Stimulated activated memory B cell treated with anti-CD40 and anti-IgM and Interleukin-4, amounts not matched to agents 10 μg/mL and 1 μg/mL and 100 μg/mL, for 72 hours (primary cell): Measurements from ENCODE around the gene GBGT1.

Experiments
- ATAC-seq: fragments of 150-1000 bp; cut with Tn5 transposase; 2 replicates; pipeline ENCODE4 v1.10.0; 2021
- H3K27ac Mint-ChIP-seq: one replicate; pipeline ENCODE4 v1.8.0; 2022; ENCODE audit warnings: mild to moderate bottlenecking, mixed read lengths
- H3K27me3 Mint-ChIP-seq: one replicate; pipeline ENCODE4 v1.8.0; 2022; ENCODE audit warnings: mixed read lengths
- H3K36me3 Mint-ChIP-seq: one replicate; pipeline ENCODE4 v1.8.0; 2022; ENCODE audit warnings: mixed read lengths
- H3K4me1 Mint-ChIP-seq: one replicate; pipeline ENCODE4 v1.8.0; 2022; ENCODE audit warnings: mixed read lengths
- H3K4me3 Mint-ChIP-seq: one replicate; pipeline ENCODE4 v1.8.0; 2022; ENCODE audit warnings: mild to moderate bottlenecking, moderate library complexity, mixed read lengths
- H3K9me3 Mint-ChIP-seq: one replicate; pipeline ENCODE4 v1.8.0; 2022; ENCODE audit warnings: mixed read lengths

Gene GBGT1

GRCh38 chr9:133133681-133134387 is 29.9 kb downstream of the GBGT1 start:
- Mint-ChIP-seq H3K9me3 (no peaks in the 10 kb centered on the region), H3K4me1 (peaks cover 63% of the 10 kb centered on the region), H3K27me3 (no peaks in the 10 kb centered on the region), H3K4me3 (peak overlapping the region; percentile 45), H3K36me3 (peaks cover 5% of the 10 kb centered on the region), H3K27ac (peak overlapping the region; percentile 98)
- peak; percentile 98 for ATAC-seq

GRCh38 chr9:133132174-133132573 is 31.5 kb downstream of the GBGT1 start:
- peak overlapping the region; percentile 98 for H3K27ac Mint-ChIP-seq
- H3K4me1 Mint-ChIP-seq = peaks cover 72% of the 10 kb centered on the region
- H3K4me3 Mint-ChIP-seq = no peak overlapping the region
- H3K27me3 Mint-ChIP-seq = no peaks in the 10 kb centered on the region
- no peak for ATAC-seq
- H3K36me3 Mint-ChIP-seq = peaks cover 11% of the 10 kb centered on the region
- no peaks in the 10 kb centered on the region for H3K9me3 Mint-ChIP-seq

GRCh38 chr9:133131506-133131905 is 32.2 kb downstream of the GBGT1 start:
- H3K36me3 Mint-ChIP-seq = peaks cover 11% of the 10 kb centered on the region
- peaks cover 78% of the 10 kb centered on the region for H3K4me1 Mint-ChIP-seq
- H3K9me3 Mint-ChIP-seq = no peaks in the 10 kb centered on the region
- peak overlapping the region; percentile 41 for H3K4me3 Mint-ChIP-seq
- peak overlapping the region; percentile 98 for H3K27ac Mint-ChIP-seq
- no peaks in the 10 kb centered on the region for H3K27me3 Mint-ChIP-seq
- ATAC-seq = no peak

- H3K4me1 Mint-ChIP-seq = peaks cover 80% of the 10 kb centered on the region
- peak overlapping the region; percentile 82 for H3K4me3 Mint-ChIP-seq
- ATAC-seq = peak; percentile 76
- H3K36me3 Mint-ChIP-seq = peaks cover 6% of the 10 kb centered on the region
- H3K9me3 Mint-ChIP-seq = no peaks in the 10 kb centered on the region
- H3K27ac Mint-ChIP-seq = peak overlapping the region; percentile 98
- no peaks in the 10 kb centered on the region for H3K27me3 Mint-ChIP-seq
Observed at GRCh38 chr9:133130685-133131244, 32.9 kb downstream of the GBGT1 start.

GRCh38 chr9:133129001-133129795 is 34.5 kb downstream of the GBGT1 start:
- Mint-ChIP-seq H3K27ac (no peak overlapping the region), H3K27me3 (no peaks in the 10 kb centered on the region), H3K9me3 (no peaks in the 10 kb centered on the region), H3K4me3 (no peak overlapping the region), H3K4me1 (peaks cover 79% of the 10 kb centered on the region), H3K36me3 (peaks cover 6% of the 10 kb centered on the region)
- ATAC-seq = no peak

- H3K4me3 Mint-ChIP-seq = no peak overlapping the region
- peaks cover 6% of the 10 kb centered on the region for H3K36me3 Mint-ChIP-seq
- peak overlapping the region; percentile 85 for H3K27ac Mint-ChIP-seq
- H3K9me3 Mint-ChIP-seq = no peaks in the 10 kb centered on the region
- no peak for ATAC-seq
- peaks cover 79% of the 10 kb centered on the region for H3K4me1 Mint-ChIP-seq
- H3K27me3 Mint-ChIP-seq = no peaks in the 10 kb centered on the region
Observed at GRCh38 chr9:133128152-133128551, 35.6 kb downstream of the GBGT1 start.

- H3K27ac Mint-ChIP-seq = peak overlapping the region; percentile 85
- no peaks in the 10 kb centered on the region for H3K27me3 Mint-ChIP-seq
- peaks cover 72% of the 10 kb centered on the region for H3K4me1 Mint-ChIP-seq
- no peaks in the 10 kb centered on the region for H3K9me3 Mint-ChIP-seq
- H3K4me3 Mint-ChIP-seq = peak overlapping the region; percentile 54
- H3K36me3 Mint-ChIP-seq = peaks cover 6% of the 10 kb centered on the region
- ATAC-seq = no peak
Observed at GRCh38 chr9:133127340-133127981, 36.3 kb downstream of the GBGT1 start.

- Mint-ChIP-seq H3K27me3 (no peaks in the 10 kb centered on the region), H3K27ac (peak overlapping the region; percentile 85), H3K4me3 (peak overlapping the region; percentile 75), H3K4me1 (peaks cover 70% of the 10 kb centered on the region), H3K36me3 (peaks cover 6% of the 10 kb centered on the region), H3K9me3 (no peaks in the 10 kb centered on the region)
- no peak for ATAC-seq
Observed at GRCh38 chr9:133126697-133127339, 36.9 kb downstream of the GBGT1 start.

GRCh38 chr9:133125941-133126696 is 37.6 kb downstream of the GBGT1 start:
- H3K4me3 Mint-ChIP-seq = peak overlapping the region; percentile 75
- peak; percentile 77 for ATAC-seq
- no peaks in the 10 kb centered on the region for H3K9me3 Mint-ChIP-seq
- H3K27me3 Mint-ChIP-seq = no peaks in the 10 kb centered on the region
- peaks cover 6% of the 10 kb centered on the region for H3K36me3 Mint-ChIP-seq
- peak overlapping the region; percentile 85 for H3K27ac Mint-ChIP-seq
- peaks cover 68% of the 10 kb centered on the region for H3K4me1 Mint-ChIP-seq

GRCh38 chr9:133124907-133125275 is 38.8 kb downstream of the GBGT1 start:
- no peak overlapping the region for H3K4me3 Mint-ChIP-seq
- H3K36me3 Mint-ChIP-seq = peaks cover 6% of the 10 kb centered on the region
- H3K27me3 Mint-ChIP-seq = no peaks in the 10 kb centered on the region
- no peaks in the 10 kb centered on the region for H3K9me3 Mint-ChIP-seq
- H3K27ac Mint-ChIP-seq = peak overlapping the region; percentile 85
- ATAC-seq = no peak
- H3K4me1 Mint-ChIP-seq = peaks cover 67% of the 10 kb centered on the region

- H3K27me3 Mint-ChIP-seq = no peaks in the 10 kb centered on the region
- H3K9me3 Mint-ChIP-seq = no peaks in the 10 kb centered on the region
- peaks cover 6% of the 10 kb centered on the region for H3K36me3 Mint-ChIP-seq
- peak overlapping the region; percentile 45 for H3K27ac Mint-ChIP-seq
- H3K4me3 Mint-ChIP-seq = no peak overlapping the region
- peaks cover 70% of the 10 kb centered on the region for H3K4me1 Mint-ChIP-seq
- no peak for ATAC-seq
Observed at GRCh38 chr9:133124123-133124906, 39.4 kb downstream of the GBGT1 start.

GRCh38 chr9:133122935-133123611 is 40.6 kb downstream of the GBGT1 start:
- Mint-ChIP-seq H3K9me3 (no peaks in the 10 kb centered on the region), H3K4me3 (no peak overlapping the region), H3K27me3 (no peaks in the 10 kb centered on the region), H3K27ac (peak overlapping the region; percentile 45), H3K4me1 (peaks cover 80% of the 10 kb centered on the region), H3K36me3 (peaks cover 6% of the 10 kb centered on the region)
- ATAC-seq = no peak

- Mint-ChIP-seq H3K27me3 (no peaks in the 10 kb centered on the region), H3K36me3 (peaks cover under 1% of the 10 kb centered on the region), H3K4me1 (peaks cover 80% of the 10 kb centered on the region), H3K9me3 (no peaks in the 10 kb centered on the region), H3K4me3 (no peak overlapping the region), H3K27ac (no peak overlapping the region)
- no peak for ATAC-seq
Observed at GRCh38 chr9:133122605-133122934, 41.1 kb downstream of the GBGT1 start.
